Measurements from ENCODE around the gene DCBLD1. TPM values are rescaled to one million over a fixed set of nuclear protein-coding genes. Genes with fewer than 3 reads are reported as not detected.

Gene DCBLD1
- total RNA-seq, 2 experiments from 2014 or later = 1.3 to 1.4 TPM

DNA sequence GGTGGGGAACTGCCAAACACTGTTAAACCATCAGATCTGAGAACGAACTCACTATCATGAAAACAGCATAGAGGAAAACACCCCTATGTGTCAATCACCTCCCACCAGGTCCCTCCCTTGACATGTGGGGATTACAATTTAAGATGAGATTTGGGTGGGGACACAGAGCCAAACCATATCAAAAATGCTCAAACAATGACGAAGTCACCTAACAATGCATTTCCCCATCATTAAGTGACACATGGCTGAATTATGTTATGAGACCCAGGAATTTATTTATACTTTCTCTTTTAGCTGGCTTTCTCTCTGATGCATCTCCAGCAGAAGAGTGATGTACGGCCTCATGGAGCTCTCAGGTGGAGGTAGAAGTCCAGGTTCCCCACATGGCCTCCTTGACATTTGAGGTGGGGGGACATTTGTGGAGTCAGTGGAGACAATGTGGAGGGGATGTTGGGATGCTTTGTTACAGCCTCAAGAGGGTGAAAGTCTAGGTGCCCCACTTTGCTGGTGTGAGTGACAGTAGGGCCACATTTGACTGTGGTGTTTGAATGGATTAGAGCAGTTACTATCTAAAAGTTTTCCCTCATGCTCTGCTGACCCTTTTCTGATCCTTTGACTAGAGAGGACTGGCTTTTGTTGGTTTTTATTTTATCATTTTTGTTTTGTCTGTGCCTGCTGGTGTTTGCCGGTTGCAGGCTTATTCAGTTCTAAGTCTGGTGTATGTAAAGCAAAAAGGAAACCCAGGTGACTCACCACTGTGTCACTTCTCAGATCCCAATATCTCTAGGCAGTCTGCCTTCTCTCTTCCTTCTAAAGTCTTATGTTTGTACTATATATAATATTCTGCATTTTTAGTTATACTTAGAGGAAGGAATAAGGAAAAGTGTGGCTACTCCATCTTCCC, 18.5 kb upstream of the DCBLD1 start:
- Histone ChIP-seq H3K36me3 (ENCODE audit: insufficient read depth, low read length) (no peaks in the 10 kb centered on the region), H3K27me3 (ENCODE audit: control insufficient read depth in 1 of 2, insufficient read depth in 2 of 2, low read length in 2 of 2) (no peaks in the 10 kb centered on the region), H3K4me1 (ENCODE audit: insufficient read depth, low read length) (peaks cover 2% of the 10 kb centered on the region), H3K27ac (ENCODE audit: low read depth in 1 of 2, low read length in 2 of 2) (no peak overlapping the region), H3K9me3 (ENCODE audit: control insufficient read depth in 1 of 2, insufficient read depth in 1 of 2, low read length in 2 of 2) (no peaks in the 10 kb centered on the region), H3K4me3 (ENCODE audit: low read length) (no peak overlapping the region)
- ATAC-seq (ENCODE audit: poor library complexity) = no peak
- Mint-ChIP-seq H3K4me1 (ENCODE audit: low read depth) (no peaks in the 10 kb centered on the region), H3K27ac (no peak overlapping the region), H3K36me3 (ENCODE audit: low read depth) (no peaks in the 10 kb centered on the region), H3K27me3 (peaks cover 13% of the 10 kb centered on the region), H3K4me3 (no peak overlapping the region), H3K9me3 (no peaks in the 10 kb centered on the region)
- intact Hi-C loops (cut with DNase I, micrococcal nuclease) = no loop called here
- DNase-seq = no peak
- ChIA-PET CTCF (no interaction called here), POLR2A (no interaction called here)
- TF ChIP-seq, protein P1, sequence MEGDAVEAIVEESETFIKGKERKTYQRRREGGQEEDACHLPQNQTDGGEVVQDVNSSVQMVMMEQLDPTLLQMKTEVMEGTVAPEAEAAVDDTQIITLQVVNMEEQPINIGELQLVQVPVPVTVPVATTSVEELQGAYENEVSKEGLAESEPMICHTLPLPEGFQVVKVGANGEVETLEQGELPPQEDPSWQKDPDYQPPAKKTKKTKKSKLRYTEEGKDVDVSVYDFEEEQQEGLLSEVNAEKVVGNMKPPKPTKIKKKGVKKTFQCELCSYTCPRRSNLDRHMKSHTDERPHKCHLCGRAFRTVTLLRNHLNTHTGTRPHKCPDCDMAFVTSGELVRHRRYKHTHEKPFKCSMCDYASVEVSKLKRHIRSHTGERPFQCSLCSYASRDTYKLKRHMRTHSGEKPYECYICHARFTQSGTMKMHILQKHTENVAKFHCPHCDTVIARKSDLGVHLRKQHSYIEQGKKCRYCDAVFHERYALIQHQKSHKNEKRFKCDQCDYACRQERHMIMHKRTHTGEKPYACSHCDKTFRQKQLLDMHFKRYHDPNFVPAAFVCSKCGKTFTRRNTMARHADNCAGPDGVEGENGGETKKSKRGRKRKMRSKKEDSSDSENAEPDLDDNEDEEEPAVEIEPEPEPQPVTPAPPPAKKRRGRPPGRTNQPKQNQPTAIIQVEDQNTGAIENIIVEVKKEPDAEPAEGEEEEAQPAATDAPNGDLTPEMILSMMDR (IDR thresholded peaks at IDR 0.05) = no peak

DNA sequence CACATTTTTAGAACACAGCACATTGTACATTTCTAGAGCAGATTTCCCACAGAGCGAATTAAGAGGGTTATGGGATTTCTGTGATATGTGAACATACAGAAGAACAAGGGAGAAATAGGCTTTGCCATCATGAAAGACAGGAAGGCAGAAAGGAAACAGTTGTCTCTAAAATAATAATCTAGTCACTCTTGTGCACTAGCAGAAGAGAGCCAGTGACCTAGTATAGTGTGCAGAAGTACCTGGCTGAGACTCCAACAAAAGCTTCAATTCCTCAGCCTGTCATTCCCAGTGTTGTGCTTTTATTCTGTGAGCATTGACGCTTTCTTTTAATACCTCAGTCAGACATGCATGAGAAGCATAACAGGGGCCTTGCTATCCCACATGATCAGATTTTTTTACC, 17.8 kb upstream of the DCBLD1 start:
- H3K4me3 Mint-ChIP-seq = no peak overlapping the region
- no peaks in the 10 kb centered on the region for H3K36me3 Mint-ChIP-seq (ENCODE audit: low read depth)
- Histone ChIP-seq H3K27ac (ENCODE audit: low read depth in 1 of 2, low read length in 2 of 2) (no peak overlapping the region), H3K36me3 (ENCODE audit: insufficient read depth, low read length) (no peaks in the 10 kb centered on the region), H3K4me3 (ENCODE audit: low read length) (no peak overlapping the region), H3K4me1 (ENCODE audit: insufficient read depth, low read length) (peaks cover 2% of the 10 kb centered on the region), H3K27me3 (ENCODE audit: control insufficient read depth in 1 of 2, insufficient read depth in 2 of 2, low read length in 2 of 2) (no peaks in the 10 kb centered on the region), H3K9me3 (ENCODE audit: control insufficient read depth in 1 of 2, insufficient read depth in 1 of 2, low read length in 2 of 2) (no peaks in the 10 kb centered on the region)
- no peak for DNase-seq
- no peak overlapping the region for H3K27ac Mint-ChIP-seq
- ChIA-PET CTCF (interaction anchor here (1.3 kb wide), 1 partner anchor 15 kb away, joined by 3 read pairs; no protein-coding TSS in a partner anchor), POLR2A (no interaction called here)
- no peaks in the 10 kb centered on the region for H3K4me1 Mint-ChIP-seq (ENCODE audit: low read depth)
- TF ChIP-seq, protein P1 (IDR thresholded peaks at IDR 0.05) = no peak
- no peaks in the 10 kb centered on the region for H3K9me3 Mint-ChIP-seq
- intact Hi-C loops (cut with DNase I, micrococcal nuclease) = no loop called here
- no peak for ATAC-seq (ENCODE audit: poor library complexity)
- H3K27me3 Mint-ChIP-seq = peaks cover 18% of the 10 kb centered on the region

DNA sequence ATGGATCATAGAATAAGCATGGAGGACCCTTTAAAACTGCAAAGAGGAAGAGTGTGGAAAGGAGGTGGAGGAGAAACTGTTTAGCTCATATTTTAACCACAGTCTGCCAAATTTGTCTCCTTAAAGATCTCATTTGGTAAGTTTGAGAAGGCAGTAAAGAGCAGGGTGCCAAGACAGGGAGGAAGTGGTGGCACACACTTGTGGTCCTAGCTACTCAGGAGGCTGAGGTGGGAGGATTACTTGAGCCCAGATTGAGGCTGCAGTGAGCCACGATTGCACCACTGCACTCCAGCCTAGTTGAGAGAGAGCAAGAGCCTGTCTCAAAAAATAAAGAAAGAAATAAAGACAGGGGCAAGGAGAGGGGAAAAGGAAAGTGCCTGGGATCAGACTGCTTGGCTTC, 16.8 kb upstream of the DCBLD1 start:
- no peak for ATAC-seq (ENCODE audit: poor library complexity)
- H3K4me1 Mint-ChIP-seq (ENCODE audit: low read depth) = no peaks in the 10 kb centered on the region
- CTCF ChIA-PET = interaction anchor here (1.3 kb wide), 1 partner anchor 16 kb away, joined by 3 read pairs; no protein-coding TSS in a partner anchor

More for the DNA sequence above, 16.8 kb upstream of the DCBLD1 start:
- no peak overlapping the region for H3K27ac ChIP-seq (ENCODE audit: low read depth in 1 of 2, low read length in 2 of 2)
- H3K4me1 ChIP-seq (ENCODE audit: insufficient read depth, low read length) = peaks cover 2% of the 10 kb centered on the region
- no peaks in the 10 kb centered on the region for H3K9me3 Mint-ChIP-seq
- intact Hi-C loops (cut with DNase I, micrococcal nuclease) = no loop called here
- H3K9me3 ChIP-seq (ENCODE audit: control insufficient read depth in 1 of 2, insufficient read depth in 1 of 2, low read length in 2 of 2) = no peaks in the 10 kb centered on the region
- POLR2A ChIA-PET = no interaction called here
- H3K27me3 Mint-ChIP-seq = peaks cover 23% of the 10 kb centered on the region
- H3K27ac Mint-ChIP-seq = no peak overlapping the region
- H3K4me3 ChIP-seq (ENCODE audit: low read length) = no peak overlapping the region
- H3K27me3 ChIP-seq (ENCODE audit: control insufficient read depth in 1 of 2, insufficient read depth in 2 of 2, low read length in 2 of 2) = peaks cover 0 to 2% of the 10 kb centered on the region in 2 experiments
- no peaks in the 10 kb centered on the region for H3K36me3 Mint-ChIP-seq (ENCODE audit: low read depth)
- no peaks in the 10 kb centered on the region for H3K36me3 ChIP-seq (ENCODE audit: insufficient read depth, low read length)
- TF ChIP-seq, protein P1 (IDR thresholded peaks at IDR 0.05) = no peak
- no peak for DNase-seq
- H3K4me3 Mint-ChIP-seq = no peak overlapping the region
